HL-60 (cell line): Measurements from ENCODE around the gene RPL21.

Experiments
- CTCF ChIP-seq: IDR thresholded peaks from one replicate; pipeline ENCODE4 v1.5.1; 2011; ENCODE audit warnings: low read length, control low read depth, inconsistent platforms; ENCODE audit not compliant: insufficient read depth
- POLR2AphosphoS5 ChIP-seq: IDR thresholded peaks from 2 replicates; pipeline ENCODE4 v1.6.1; 2012; ENCODE audit warnings: low read depth

- TF ChIP-seq CTCF, result no peak
- TF ChIP-seq POLR2AphosphoS5, result no peak
Measured at GRCh38 chr13:27257233-27257568, 5.8 kb downstream of the RPL21 start.
